NT2/D1 (cell line): ENCODE results near the gene TLK2.

Experiments
- DNase-seq: peaks from one replicate; pipeline ENCODE4 v3.0.0-alpha.2; 2011; ENCODE audit warnings: low read depth, low spot score
- H3K27me3 ChIP-seq: 2 replicates; pipeline ENCODE4 v1.6.0; 2011; ENCODE audit warnings: mild to moderate bottlenecking; ENCODE audit not compliant: insufficient read length, insufficient read depth
- H3K36me3 ChIP-seq: 2 replicates; pipeline ENCODE4 v1.6.1; 2011; ENCODE audit warnings: mild to moderate bottlenecking, low read length, mixed read lengths; ENCODE audit not compliant: insufficient read depth, insufficient read length
- H3K4me1 ChIP-seq: 2 replicates; pipeline ENCODE4 v1.5.1; 2011; ENCODE audit not compliant: insufficient read depth, insufficient read length
- H3K4me3 ChIP-seq: 2 replicates; pipeline ENCODE4 v1.5.1; 2011; ENCODE audit warnings: low read depth; ENCODE audit not compliant: insufficient read length
- H3K9ac ChIP-seq: 2 replicates; pipeline ENCODE4 v1.6.0; 2011; ENCODE audit warnings: low read depth; ENCODE audit not compliant: insufficient read length
- H3K9me3 ChIP-seq: 2 replicates; pipeline ENCODE4 v1.5.1; 2011; ENCODE audit warnings: mild to moderate bottlenecking, low read length; ENCODE audit not compliant: insufficient read depth
- SUZ12 ChIP-seq: IDR thresholded peaks from 2 replicates; pipeline ENCODE4 v1.6.1; 2011; ENCODE audit not compliant: insufficient read length, insufficient read depth; ENCODE audit errors: extremely low read depth
- YY1 ChIP-seq: IDR thresholded peaks from 2 replicates; pipeline ENCODE4 v1.6.1; 2011; ENCODE audit not compliant: insufficient read length, insufficient read depth
- ZNF274 ChIP-seq: IDR thresholded peaks from 2 replicates; pipeline ENCODE4 v1.6.1; 2011; ENCODE audit warnings: mild to moderate bottlenecking, low read depth, low read length

TLK2 gene

GRCh38 chr17:62658136-62658920, 179.7 kb downstream of the TLK2 start:
- no peak for DNase-seq
- H3K36me3 ChIP-seq = peaks cover 19% of the 10 kb centered on the region
- no peak for TF ChIP-seq ZNF274
- no peak for TF ChIP-seq SUZ12
- TF ChIP-seq YY1 = no peak
- no peak overlapping the region for H3K9ac ChIP-seq
- peaks cover 11% of the 10 kb centered on the region for H3K4me1 ChIP-seq
- peaks cover 11% of the 10 kb centered on the region; the same call in 1 of the 2 replicates for H3K9me3 ChIP-seq
- H3K4me3 ChIP-seq = no peak overlapping the region
- H3K27me3 ChIP-seq = no peaks in the 10 kb centered on the region

DNA sequence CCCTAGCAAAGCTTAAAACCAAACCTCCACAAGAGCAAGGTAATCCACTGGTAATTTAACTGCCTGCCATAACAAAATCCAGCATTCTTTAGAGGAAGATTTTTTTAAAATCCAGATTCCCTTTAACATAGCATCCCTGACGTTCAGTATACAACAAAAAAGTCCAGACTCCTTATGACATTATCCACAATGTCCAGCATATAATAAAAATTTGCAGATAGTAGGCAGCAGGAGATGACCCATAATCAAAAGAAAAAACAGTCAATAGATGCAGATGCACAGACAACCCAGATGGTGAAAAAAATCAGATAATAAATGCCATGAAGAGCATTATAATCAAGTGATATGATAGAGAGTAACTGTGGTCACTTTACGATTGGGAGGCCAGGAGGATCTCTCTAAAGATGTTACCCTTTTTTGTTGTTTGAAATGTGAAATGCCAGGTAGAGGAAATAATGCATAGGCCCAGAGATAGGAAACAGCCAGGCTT, 182.0 kb downstream of the TLK2 start:
- Histone ChIP-seq H3K4me3 (no peak overlapping the region), H3K36me3 (peaks cover 24% of the 10 kb centered on the region), H3K4me1 (no peaks in the 10 kb centered on the region), H3K27me3 (no peaks in the 10 kb centered on the region), H3K9ac (no peak overlapping the region), H3K9me3 (peaks cover 11% of the 10 kb centered on the region; the same call in 1 of the 2 replicates)
- TF ChIP-seq YY1 (no peak), SUZ12 (no peak), ZNF274 (no peak)
- DNase-seq = no peak

DNA sequence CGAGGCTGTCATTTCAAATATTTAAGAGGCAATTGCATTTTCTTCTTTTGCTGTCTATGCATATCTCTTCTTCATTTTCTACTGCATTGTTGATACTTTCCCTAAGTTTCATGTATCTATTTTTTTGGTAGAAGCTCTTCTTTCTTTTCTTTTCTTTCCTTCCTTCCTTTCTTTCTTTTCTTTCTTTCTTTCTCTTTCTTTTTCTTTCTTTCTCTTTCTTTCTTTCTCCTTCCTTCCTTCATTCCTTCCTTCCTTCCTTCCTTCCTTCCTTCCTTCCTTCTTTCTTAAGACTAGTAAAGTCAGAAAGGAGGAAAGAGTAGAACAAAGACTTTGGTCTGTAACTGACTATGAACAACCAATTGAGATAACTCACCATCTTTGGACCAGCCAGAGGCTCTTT, 182.7 kb downstream of the TLK2 start:
- Histone ChIP-seq H3K27me3 (no peaks in the 10 kb centered on the region), H3K9ac (no peak overlapping the region), H3K4me1 (no peaks in the 10 kb centered on the region), H3K9me3 (peaks cover 11% of the 10 kb centered on the region; the same call in 1 of the 2 replicates), H3K4me3 (no peak overlapping the region), H3K36me3 (peaks cover 31% of the 10 kb centered on the region)
- no peak for DNase-seq
- TF ChIP-seq YY1 = no peak
- no peak for TF ChIP-seq SUZ12
- TF ChIP-seq ZNF274 = no peak

GRCh38 chr17:62662855-62663254, 184.2 kb downstream of the TLK2 start:
- Histone ChIP-seq H3K36me3 (peaks cover 39% of the 10 kb centered on the region), H3K4me1 (peaks cover 3% of the 10 kb centered on the region), H3K27me3 (no peaks in the 10 kb centered on the region), H3K4me3 (no peak overlapping the region), H3K9ac (no peak overlapping the region), H3K9me3 (peaks cover 5% of the 10 kb centered on the region; the same call in 1 of the 2 replicates)
- no peak for TF ChIP-seq ZNF274
- TF ChIP-seq SUZ12 = no peak
- no peak for TF ChIP-seq YY1
- DNase-seq = no peak
